ENCODE measurements around the gene SLC27A5. TPM values are rescaled to one million over a fixed set of nuclear protein-coding genes. Genes with fewer than 3 reads are reported as not detected.
A peak's percentile ranks its signal among the peaks of the same experiment; 100 is the strongest.

The SLC27A5 gene
- total RNA-seq, 2 experiments from 2014 or later = 21.7 to 26.6 TPM

GRCh38 chr19:58479303-58479702, 32.5 kb downstream of the SLC27A5 start:
- Mint-ChIP-seq H3K36me3 (ENCODE audit: low read depth) (peaks cover 4% of the 10 kb centered on the region), H3K4me1 (ENCODE audit: low read depth) (peaks cover 23% of the 10 kb centered on the region), H3K27ac (no peak overlapping the region), H3K4me3 (no peak overlapping the region), H3K9me3 (no peaks in the 10 kb centered on the region), H3K27me3 (no peaks in the 10 kb centered on the region)
- TF ChIP-seq CTCF (IDR thresholded peaks at IDR 0.05) = no peak
- intact Hi-C loops (cut with micrococcal nuclease) = no loop called here
- ChIA-PET POLR2A (interaction anchor here (1.9 kb wide), 1 partner anchor 40 kb away, joined by 5 read pairs; the partner anchor contains the start of gene ZBTB45), CTCF (interaction anchor here (2.2 kb wide), 1 partner anchor 41 kb away, joined by 7 read pairs; the partner anchor contains the start of gene ZBTB45)
- DNase-seq = no peak
- ATAC-seq = no peak

- peaks cover 32% of the 10 kb centered on the region for H3K4me1 Mint-ChIP-seq (ENCODE audit: low read depth)
- peak overlapping the region; percentile 55 for H3K27ac Mint-ChIP-seq
- H3K27me3 Mint-ChIP-seq = no peaks in the 10 kb centered on the region
- DNase-seq (no peak), ATAC-seq (no peak)
- POLR2A ChIA-PET = interaction anchor here (1.9 kb wide), 1 partner anchor 42 kb away, joined by 5 read pairs; the partner anchor contains the start of gene ZBTB45
- intact Hi-C loops (cut with micrococcal nuclease) = no loop called here
- no peaks in the 10 kb centered on the region for H3K9me3 Mint-ChIP-seq
- peaks cover 4% of the 10 kb centered on the region for H3K36me3 Mint-ChIP-seq (ENCODE audit: low read depth)
- TF ChIP-seq CTCF (IDR thresholded peaks at IDR 0.05) = no peak
- H3K4me3 Mint-ChIP-seq = no peak overlapping the region
- CTCF ChIA-PET = interaction anchor here (1.4 to 2.2 kb wide), 2 partner anchors 36 to 42 kb away, joined by 3 to 7 read pairs; partner anchors contain the start of gene ZBTB45
Observed at GRCh38 chr19:58477871-58478270, 33.9 kb downstream of the SLC27A5 start.

- Mint-ChIP-seq H3K4me3 (peak overlapping the region; percentile 82), H3K4me1 (ENCODE audit: low read depth) (peaks cover 32% of the 10 kb centered on the region), H3K36me3 (ENCODE audit: low read depth) (peaks cover 5% of the 10 kb centered on the region), H3K27me3 (no peaks in the 10 kb centered on the region), H3K27ac (peak overlapping the region; percentile 98), H3K9me3 (no peaks in the 10 kb centered on the region)
- ChIA-PET CTCF (interaction anchor here (1.1 to 2.2 kb wide), 2 partner anchors 43 kb away, joined by 6 to 7 read pairs; partner anchors contain the start of gene ZBTB45), POLR2A (interaction anchor here (0.9 to 2.6 kb wide), 8 partner anchors 12 to 91 kb away, joined by 3 to 11 read pairs (median 4); partner anchors contain the start of genes CHMP2A and ZBTB45)
- no peak for ATAC-seq
- no peak for TF ChIP-seq CTCF (IDR thresholded peaks at IDR 0.05)
- no peak for DNase-seq
- intact Hi-C loops (cut with micrococcal nuclease) = no loop called here
Observed at GRCh38 chr19:58477130-58477529, 34.7 kb downstream of the SLC27A5 start.

GRCh38 chr19:58476498-58477015, 35.2 kb downstream of the SLC27A5 start:
- intact Hi-C loops (cut with micrococcal nuclease) = no loop called here
- CTCF ChIA-PET = interaction anchor here (1.1 kb wide), 1 partner anchor 43 kb away, joined by 6 read pairs; the partner anchor contains the start of gene ZBTB45
- POLR2A ChIA-PET = interaction anchor here (0.7 to 2.6 kb wide), 13 partner anchors 13 to 99 kb away, joined by 3 to 11 read pairs (median 4); partner anchors contain the start of genes CHMP2A, TRIM28 and ZBTB45
- ATAC-seq (peak; percentile 0), DNase-seq (peak; percentile 46)
- H3K9me3 Mint-ChIP-seq = no peaks in the 10 kb centered on the region
- no peaks in the 10 kb centered on the region for H3K27me3 Mint-ChIP-seq
- H3K27ac Mint-ChIP-seq = peak overlapping the region; percentile 98
- H3K36me3 Mint-ChIP-seq (ENCODE audit: low read depth) = peaks cover 7% of the 10 kb centered on the region
- peaks cover 32% of the 10 kb centered on the region for H3K4me1 Mint-ChIP-seq (ENCODE audit: low read depth)
- no peak for TF ChIP-seq CTCF (IDR thresholded peaks at IDR 0.05)
- H3K4me3 Mint-ChIP-seq = peak overlapping the region; percentile 82

Data from activated CD8-positive, alpha-beta T cell treated with anti-CD3 and anti-CD28 coated beads for 36 hours (primary cell).